H9 (cell line): Measurements from ENCODE around the gene CRIP2. TPM values are rescaled to one million over a fixed set of nuclear protein-coding genes. Genes with fewer than 3 reads are reported as not detected.

Source experiments
- DNase-seq: peaks from one replicate; pipeline ENCODE4 v3.0.0-alpha.2; 2017
- H2AFZ ChIP-seq: one replicate; pipeline ENCODE4 v1.6.1; 2013; ENCODE audit warnings: mild to moderate bottlenecking, low read length, control low read depth, moderate library complexity
- H2AK5ac ChIP-seq: 2 replicates; pipeline ENCODE4 v1.6.1; 2013; ENCODE audit warnings: low read length, control low read depth, mixed read lengths; ENCODE audit not compliant: insufficient read length
- H2BK120ac ChIP-seq: one replicate; pipeline ENCODE4 v1.6.1; 2013; ENCODE audit warnings: low read depth, mild to moderate bottlenecking, low read length, control low read depth, inconsistent platforms; ENCODE audit not compliant: poor library complexity, severe bottlenecking
- H2BK12ac ChIP-seq: 2 replicates; pipeline ENCODE4 v1.6.1; 2013; ENCODE audit warnings: low read length, control low read depth, mixed read lengths, low read depth; ENCODE audit not compliant: insufficient read length
- H2BK15ac ChIP-seq: 2 replicates; pipeline ENCODE4 v1.6.1; 2013; ENCODE audit warnings: low read depth, low read length, control low read depth
- H2BK20ac ChIP-seq: one replicate; pipeline ENCODE4 v1.6.1; 2013; ENCODE audit warnings: low read depth, mild to moderate bottlenecking, low read length, control low read depth, inconsistent platforms; ENCODE audit not compliant: poor library complexity, severe bottlenecking
- H2BK5ac ChIP-seq: 2 replicates; pipeline ENCODE4 v1.6.1; 2013; ENCODE audit warnings: low read length, control low read depth, mixed read lengths; ENCODE audit not compliant: insufficient read length
- H3K14ac ChIP-seq: 2 replicates; pipeline ENCODE4 v1.6.1; 2013; ENCODE audit warnings: low read length, control low read depth; ENCODE audit not compliant: insufficient read depth
- H3K18ac ChIP-seq: 2 replicates; pipeline ENCODE4 v1.6.1; 2013; ENCODE audit warnings: low read depth, mild to moderate bottlenecking, mixed read lengths, low read length, control low read depth; ENCODE audit not compliant: insufficient read length
- H3K23ac ChIP-seq: 2 replicates; pipeline ENCODE4 v1.6.1; 2013; ENCODE audit warnings: low read length, control low read depth, mixed read lengths, low read depth; ENCODE audit not compliant: insufficient read length
- H3K23me2 ChIP-seq: 2 replicates; pipeline ENCODE4 v1.6.1; 2013; ENCODE audit warnings: low read depth, mild to moderate bottlenecking, mixed read lengths, low read length, control low read depth; ENCODE audit not compliant: insufficient read length, poor library complexity, severe bottlenecking
- H3K27ac ChIP-seq: 2 replicates; pipeline ENCODE4 v1.5.1; 2013; ENCODE audit warnings: low read length, control low read depth, mixed read lengths, low read depth; ENCODE audit not compliant: insufficient read length
- H3K27me3 ChIP-seq: 2 replicates; pipeline ENCODE4 v1.6.1; 2013; ENCODE audit warnings: low read length, control low read depth, inconsistent platforms; ENCODE audit not compliant: insufficient read depth
- H3K4ac ChIP-seq: 2 replicates; pipeline ENCODE4 v1.6.1; 2013; ENCODE audit warnings: low read depth, mild to moderate bottlenecking, control low read depth, inconsistent platforms, low read length, moderate library complexity
- H3K4me1 ChIP-seq: 2 replicates; pipeline ENCODE4 v1.6.1; 2013; ENCODE audit warnings: low read length, control low read depth, inconsistent platforms; ENCODE audit not compliant: insufficient read depth
- H3K4me2 ChIP-seq: 2 replicates; pipeline ENCODE4 v1.6.1; 2013; ENCODE audit warnings: low read length, control low read depth, mixed read lengths; ENCODE audit not compliant: insufficient read length, insufficient read depth
- H3K56ac ChIP-seq: 2 replicates; pipeline ENCODE4 v1.6.1; 2013; ENCODE audit warnings: low read depth, mild to moderate bottlenecking, mixed read lengths, low read length, control low read depth; ENCODE audit not compliant: insufficient read length
- H3K79me1 ChIP-seq: 2 replicates; pipeline ENCODE4 v1.6.1; 2013; ENCODE audit warnings: low read depth, mild to moderate bottlenecking, moderate library complexity, low read length, control low read depth, inconsistent platforms; ENCODE audit not compliant: insufficient read depth, poor library complexity, severe bottlenecking
- H3K79me2 ChIP-seq: 2 replicates; pipeline ENCODE4 v1.6.1; 2013; ENCODE audit warnings: low read length, control low read depth, inconsistent platforms; ENCODE audit not compliant: insufficient read depth
- H3K9ac ChIP-seq: 2 replicates; pipeline ENCODE4 v1.6.1; 2013; ENCODE audit warnings: low read length, control low read depth, mixed read lengths; ENCODE audit not compliant: insufficient read length; ENCODE audit errors: extremely low read depth
- H3K9me3 ChIP-seq: one replicate; pipeline ENCODE4 v1.6.1; 2013; ENCODE audit warnings: low read depth, low read length, inconsistent platforms; ENCODE audit not compliant: control insufficient read depth
- H3T11ph ChIP-seq: one replicate; pipeline ENCODE4 v1.6.1; 2013; ENCODE audit warnings: mild to moderate bottlenecking, low read length, control low read depth, inconsistent platforms
- H4K20me1 ChIP-seq: one replicate; pipeline ENCODE4 v1.6.1; 2013; ENCODE audit not compliant: control insufficient read depth, insufficient read length, insufficient read depth
- H4K5ac ChIP-seq: 2 replicates; pipeline ENCODE4 v1.6.1; 2013; ENCODE audit warnings: low read depth, mild to moderate bottlenecking, mixed read lengths, low read length, control low read depth; ENCODE audit not compliant: insufficient read length
- H4K8ac ChIP-seq: replicated peaks from 2 replicates; pipeline ENCODE4 v1.6.1; 2013; ENCODE audit warnings: low read length, control low read depth, mixed read lengths, low read depth; ENCODE audit not compliant: insufficient read length
- H4K91ac ChIP-seq: 2 replicates; pipeline ENCODE4 v1.6.1; 2013; ENCODE audit warnings: low read depth, mild to moderate bottlenecking, moderate library complexity, mixed read lengths, low read length, control low read depth; ENCODE audit not compliant: insufficient read length
- H3K27ac Mint-ChIP-seq, 3 experiments: 2 replicates in 2 of 3; 3 replicates in 1 of 3; pipeline ENCODE4 v1.8.0; 2020 to 2021; ENCODE audit warnings: mixed read lengths in 3 of 3, mild to moderate bottlenecking in 1 of 3, moderate library complexity in 1 of 3
- H3K27me3 Mint-ChIP-seq: 2 replicates; pipeline ENCODE4 v1.8.0; 2021; ENCODE audit warnings: low read depth, mild to moderate bottlenecking, moderate library complexity, mixed read lengths
- H3K36me3 Mint-ChIP-seq, 3 experiments: 2 replicates in 2 of 3; 3 replicates in 1 of 3; pipeline ENCODE4 v1.8.0; 2020 to 2021; ENCODE audit warnings: low read depth in 3 of 3, mixed read lengths in 3 of 3; ENCODE audit not compliant: insufficient read depth in 1 of 3
- H3K4me1 Mint-ChIP-seq, 2 experiments: 2 replicates each; pipeline ENCODE4 v1.8.0; 2020; ENCODE audit warnings: mixed read lengths in 2 of 2
- H3K4me3 Mint-ChIP-seq, 2 experiments: 2 replicates in 1 of 2; 3 replicates in 1 of 2; pipeline ENCODE4 v1.8.0; 2020 to 2021; ENCODE audit warnings: mild to moderate bottlenecking in 2 of 2, mixed read lengths in 2 of 2, moderate library complexity in 1 of 2
- H3K9me3 Mint-ChIP-seq, 2 experiments: 2 replicates in 1 of 2; 3 replicates in 1 of 2; pipeline ENCODE4 v1.8.0; 2020; ENCODE audit warnings: mild to moderate bottlenecking in 2 of 2, mixed read lengths in 2 of 2, moderate library complexity in 1 of 2
- WGBS: extraction: QIAGEN DNeasy Blood & Tissue Kit; methylation state at CpG from one replicate; pipeline ENCODE4 v1.1.7; 2013; ENCODE audit warnings: missing lambda C conversion rate, low lambda C conversion rate, mixed read lengths; ENCODE audit not compliant: insufficient read length; ENCODE audit errors: extremely low coverage; 5-methylcytosine and 5-hydroxymethylcytosine counted together
- total RNA-seq: library from RNA; stranded (reverse); gene quantifications from 2 replicates; pipeline ENCODE4 v1.2.1, GENCODE V29; 2021
- TF ChIP-seq, protein P1 (sequence below): fragments of 200-600 bp; sonication (generic); conservative IDR thresholded peaks from 3 replicates; pipeline ENCODE4 v1.8.0; 2021; ENCODE audit warnings: antibody characterized with exemption, mild to moderate bottlenecking

CRIP2 gene
- total RNA-seq, 1 experiment from 2014 or later: 5.7 TPM

- H3K9me3 ChIP-seq: no peaks in the 10 kb centered on the region
- peak overlapping the region; percentile 61 for H3K18ac ChIP-seq
- H2BK20ac ChIP-seq: no peak overlapping the region
- H3K4me2 ChIP-seq: peak overlapping the region; percentile 42
- H3K9ac ChIP-seq: no peak overlapping the region
- Mint-ChIP-seq H3K4me3 (peak overlapping the region; percentile 83 to 88), H3K4me1 (peaks cover 4 to 12% of the 10 kb centered on the region in 2 experiments), H3K9me3 (peaks cover 0 to 4% of the 10 kb centered on the region in 2 experiments; a peak in 1 of 5 replicates), H3K27me3 (peaks cover 30% of the 10 kb centered on the region), H3K36me3 (peaks cover 0 to 5% (median 0%) of the 10 kb centered on the region in 3 experiments; a peak in 2 of 7 replicates), H3K27ac (peak overlapping the region in 2 of 3 experiments; percentile 82 to 93; a peak in 2 of 7 replicates)
- no peak overlapping the region for H3T11ph ChIP-seq
- no peak overlapping the region for H3K27ac ChIP-seq
- H2BK15ac ChIP-seq: no peak overlapping the region
- H3K14ac ChIP-seq: peak overlapping the region; percentile 48; the same call in 1 of the 2 replicates
- H3K23me2 ChIP-seq: peaks cover 6% of the 10 kb centered on the region
- TF ChIP-seq, protein P1, sequence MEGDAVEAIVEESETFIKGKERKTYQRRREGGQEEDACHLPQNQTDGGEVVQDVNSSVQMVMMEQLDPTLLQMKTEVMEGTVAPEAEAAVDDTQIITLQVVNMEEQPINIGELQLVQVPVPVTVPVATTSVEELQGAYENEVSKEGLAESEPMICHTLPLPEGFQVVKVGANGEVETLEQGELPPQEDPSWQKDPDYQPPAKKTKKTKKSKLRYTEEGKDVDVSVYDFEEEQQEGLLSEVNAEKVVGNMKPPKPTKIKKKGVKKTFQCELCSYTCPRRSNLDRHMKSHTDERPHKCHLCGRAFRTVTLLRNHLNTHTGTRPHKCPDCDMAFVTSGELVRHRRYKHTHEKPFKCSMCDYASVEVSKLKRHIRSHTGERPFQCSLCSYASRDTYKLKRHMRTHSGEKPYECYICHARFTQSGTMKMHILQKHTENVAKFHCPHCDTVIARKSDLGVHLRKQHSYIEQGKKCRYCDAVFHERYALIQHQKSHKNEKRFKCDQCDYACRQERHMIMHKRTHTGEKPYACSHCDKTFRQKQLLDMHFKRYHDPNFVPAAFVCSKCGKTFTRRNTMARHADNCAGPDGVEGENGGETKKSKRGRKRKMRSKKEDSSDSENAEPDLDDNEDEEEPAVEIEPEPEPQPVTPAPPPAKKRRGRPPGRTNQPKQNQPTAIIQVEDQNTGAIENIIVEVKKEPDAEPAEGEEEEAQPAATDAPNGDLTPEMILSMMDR: no peak
- H2BK5ac ChIP-seq: no peak overlapping the region
- peak; percentile 80 for DNase-seq
- H3K23ac ChIP-seq: no peak overlapping the region
- H4K5ac ChIP-seq: no peak overlapping the region
- H4K91ac ChIP-seq: no peak overlapping the region
- H3K4me1 ChIP-seq: no peaks in the 10 kb centered on the region
- no peak overlapping the region for H2BK12ac ChIP-seq
- WGBS: no CpG with 5 or more reads among the region's 53 CpGs
- no peaks in the 10 kb centered on the region for H4K20me1 ChIP-seq
- no peak overlapping the region for H2BK120ac ChIP-seq
- H4K8ac ChIP-seq: no peak overlapping the region
- H3K4ac ChIP-seq: no peak overlapping the region
- H3K79me1 ChIP-seq: no peaks in the 10 kb centered on the region
- no peak overlapping the region for H2AFZ ChIP-seq
- no peak overlapping the region for H2AK5ac ChIP-seq
- no peak overlapping the region for H3K56ac ChIP-seq
- no peaks in the 10 kb centered on the region for H3K79me2 ChIP-seq
- peaks cover 20% of the 10 kb centered on the region; the same call in 1 of the 2 replicates for H3K27me3 ChIP-seq
Measured at GRCh38 chr14:105491366-105491973, 16.8 kb downstream of the CRIP2 start.
